HEK293 (cell line): Measurements from ENCODE around the gene RRP1B.

Experiments
- CTCF ChIP-seq: fragments of 450-650 bp; formaldehyde crosslinking; IDR thresholded peaks from 2 replicates; pipeline ENCODE4 v1.5.1; 2016; ENCODE audit warnings: missing biosample characterization, missing genetic modification characterization
- KLF8 ChIP-seq: fragments of 450-650 bp; formaldehyde crosslinking; IDR thresholded peaks from 2 replicates; pipeline ENCODE4 v1.5.1; 2016; ENCODE audit warnings: missing biosample characterization, missing genetic modification characterization
- SP7 ChIP-seq: fragments of 450-650 bp; formaldehyde crosslinking; IDR thresholded peaks from 2 replicates; pipeline ENCODE4 v1.5.1; 2016; ENCODE audit warnings: missing biosample characterization, missing genetic modification characterization
- YY1 ChIP-seq: fragments of 450-650 bp; formaldehyde crosslinking; IDR thresholded peaks from 2 replicates; pipeline ENCODE4 v1.5.1; 2018; ENCODE audit warnings: missing biosample characterization, missing genetic modification characterization
- ZNF202 ChIP-seq: fragments of 450-650 bp; formaldehyde crosslinking; IDR thresholded peaks from 2 replicates; pipeline ENCODE4 v1.5.1; 2016; ENCODE audit warnings: missing biosample characterization, missing genetic modification characterization, borderline replicate concordance

DNA sequence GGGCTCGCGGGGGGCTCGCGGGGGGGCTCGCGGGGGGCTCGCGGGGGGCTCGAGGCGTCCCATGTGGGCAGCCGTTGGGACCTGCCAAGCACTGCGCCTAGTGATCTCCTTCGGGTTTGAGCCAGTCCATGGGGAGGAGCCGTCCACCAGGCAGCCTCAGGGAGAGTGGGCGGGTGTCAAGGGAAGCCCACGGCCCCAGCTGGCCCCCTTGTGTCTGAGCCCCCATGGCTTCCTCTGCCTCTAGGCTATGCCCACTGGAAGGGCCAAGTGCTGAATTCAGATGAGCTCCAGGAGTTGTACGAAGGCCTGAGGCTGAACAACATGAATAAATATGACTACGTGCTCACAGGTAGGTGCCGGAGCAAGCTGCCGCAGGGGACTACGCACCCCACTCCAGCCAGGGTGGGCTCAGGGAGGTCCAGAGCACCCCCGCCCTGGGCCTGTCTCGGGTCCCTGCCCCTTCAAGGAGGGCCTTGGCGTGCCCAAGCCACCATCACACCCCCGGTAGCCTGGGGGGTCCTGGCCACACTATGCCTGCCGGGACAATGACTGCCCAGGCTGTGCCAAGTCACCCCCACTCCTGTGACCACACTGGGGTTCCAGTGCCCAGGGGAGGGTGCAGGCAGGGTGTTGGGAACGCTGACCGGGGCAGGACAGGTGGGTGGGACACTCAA lies 82.2 kb downstream of the RRP1B start:
- TF ChIP-seq CTCF (tag by site-specific recombination) (no peak), ZNF202 (no peak), KLF8 (tag by site-specific recombination) (no peak), SP7 (tag by site-specific recombination) (no peak), YY1 (tag by site-specific recombination) (no peak)
